Activated CD4-positive, CD25-positive, alpha-beta regulatory T cell treated with anti-CD3 and anti-CD28 coated beads, Interleukin-2, amount 50 U/mL, for 16 hours (primary cell): Measurements from ENCODE around the gene CASP7.
"Not testable (repeated sequence)": the region's sequence is repeated elsewhere in the genome, so short reads cannot be mapped to it uniquely, and the experiment has no call there.

Source experiments
- DNase-seq: peaks from one replicate; pipeline ENCODE4 v3.0.0-alpha.2; 2020; ENCODE audit warnings: low read depth, low spot score

The CASP7 gene

DNA sequence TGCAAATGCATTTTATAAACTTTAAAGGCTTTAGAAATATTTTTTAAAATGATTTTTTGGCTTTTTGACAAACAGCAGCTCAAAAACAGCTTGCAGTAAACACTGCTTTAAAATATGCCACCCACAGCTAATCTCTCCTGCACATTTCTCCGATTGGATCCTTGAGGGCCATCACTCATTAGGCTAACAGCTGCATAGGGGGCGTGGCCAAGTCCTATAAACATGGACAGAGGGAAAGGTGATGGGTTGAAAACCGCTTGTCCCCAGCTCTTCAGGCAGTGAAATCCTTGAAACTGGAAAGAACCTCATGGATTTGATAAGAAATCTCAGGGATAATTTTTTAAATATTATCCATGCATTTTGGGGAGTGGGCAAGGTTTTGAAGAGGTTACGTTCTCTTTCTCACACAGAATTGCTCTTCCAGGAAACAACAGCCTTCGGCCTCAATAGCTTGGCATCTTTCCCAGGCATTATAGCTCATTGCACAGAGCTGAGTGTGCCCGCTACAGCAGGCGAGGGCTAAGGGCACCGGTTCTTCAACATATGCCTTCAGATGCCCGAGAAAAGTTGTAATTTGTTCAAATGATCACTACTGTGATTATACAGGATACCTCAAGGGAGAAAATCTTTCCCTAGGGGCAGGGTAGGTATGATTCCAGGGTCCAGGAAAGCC is 73.4 kb downstream of the CASP7 start:
- no peak for DNase-seq

DNA sequence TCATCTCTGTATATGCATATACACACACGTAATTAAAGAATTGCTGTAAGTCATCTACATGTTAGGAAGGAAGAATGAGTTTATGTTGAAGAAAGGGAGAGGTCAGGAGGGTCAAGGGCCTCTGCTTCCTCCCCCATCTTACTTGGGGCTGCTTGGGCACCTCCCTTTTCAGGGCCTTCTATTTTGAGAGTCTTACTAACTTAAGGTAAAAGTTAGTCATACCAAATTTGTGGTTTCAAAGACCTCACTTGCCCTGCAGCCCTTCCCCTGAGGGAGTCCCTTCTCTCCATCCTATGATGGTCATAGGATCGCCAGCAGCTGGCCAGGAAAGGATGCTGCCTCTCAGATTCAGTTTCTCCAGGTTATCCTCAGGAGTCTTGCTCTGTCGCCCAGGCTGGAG is 74.4 kb downstream of the CASP7 start:
- DNase-seq: no peak

DNA sequence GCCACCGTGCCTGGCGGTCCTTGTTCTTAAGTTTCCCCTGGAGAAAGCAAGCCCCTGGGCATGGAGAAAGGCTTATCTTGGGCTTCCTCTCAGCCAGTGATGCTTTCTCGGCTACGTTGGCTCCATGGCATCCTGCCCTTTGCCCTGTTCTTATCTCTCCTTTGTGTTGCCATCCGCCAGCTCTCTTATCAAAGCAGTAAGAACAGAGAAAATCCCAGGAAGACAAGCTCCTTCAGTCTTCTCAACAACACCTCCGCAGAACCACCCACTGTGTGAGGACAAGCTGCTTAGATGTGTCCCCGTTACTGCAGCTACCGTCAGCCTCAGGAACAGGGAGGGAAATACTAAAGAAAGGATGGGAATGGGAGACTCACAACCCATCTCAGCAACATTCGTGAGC is 75.1 kb downstream of the CASP7 start:
- no peak for DNase-seq

DNA sequence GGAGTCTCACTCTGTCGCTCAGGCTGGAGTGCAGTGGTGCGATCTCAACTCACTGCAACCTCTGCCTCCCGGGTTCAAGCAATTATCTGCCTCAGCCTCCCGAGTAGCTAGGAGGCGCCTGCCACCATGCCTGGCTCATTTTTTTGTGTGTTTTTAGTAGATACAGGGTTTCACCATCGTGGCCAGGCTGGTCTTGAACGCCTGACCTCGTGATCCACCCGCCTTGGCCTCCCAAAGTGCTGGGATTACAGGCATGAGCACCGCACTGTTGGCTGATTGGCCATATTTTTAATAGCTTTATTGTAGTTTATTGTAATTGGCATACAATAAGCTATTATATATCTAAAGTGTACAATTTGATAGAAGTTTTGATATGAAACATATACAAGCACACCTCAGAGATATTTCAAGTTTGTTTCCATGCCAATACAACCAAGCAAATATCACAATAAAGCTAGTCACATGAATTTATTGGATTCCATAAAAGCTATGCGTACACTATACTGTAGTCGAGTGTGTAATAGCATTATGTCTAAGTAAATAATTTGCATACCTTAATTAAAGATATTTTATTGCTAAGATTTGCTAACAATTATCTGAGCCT is 77.3 kb downstream of the CASP7 start:
- no peak for DNase-seq

DNA sequence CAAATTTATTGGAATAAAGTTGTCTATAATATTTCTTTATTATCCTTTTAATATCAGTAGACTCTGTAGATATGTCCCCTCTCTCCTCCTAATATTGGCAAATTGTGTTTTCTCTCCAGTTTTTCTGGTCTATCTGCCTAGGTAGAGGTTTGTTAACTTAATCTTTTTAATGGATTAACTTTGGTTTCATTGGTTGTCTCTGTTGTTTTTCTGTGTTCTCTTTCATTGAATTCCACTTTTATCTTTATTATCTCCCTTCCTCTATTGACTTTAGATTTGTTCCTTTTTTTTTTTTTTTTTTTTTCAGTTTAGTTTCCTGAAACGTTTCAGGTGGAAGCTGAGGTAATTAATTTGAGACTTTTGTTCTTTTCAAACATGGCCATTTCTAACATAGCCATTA is 82.4 kb downstream of the CASP7 start:
- no peak for DNase-seq

DNA sequence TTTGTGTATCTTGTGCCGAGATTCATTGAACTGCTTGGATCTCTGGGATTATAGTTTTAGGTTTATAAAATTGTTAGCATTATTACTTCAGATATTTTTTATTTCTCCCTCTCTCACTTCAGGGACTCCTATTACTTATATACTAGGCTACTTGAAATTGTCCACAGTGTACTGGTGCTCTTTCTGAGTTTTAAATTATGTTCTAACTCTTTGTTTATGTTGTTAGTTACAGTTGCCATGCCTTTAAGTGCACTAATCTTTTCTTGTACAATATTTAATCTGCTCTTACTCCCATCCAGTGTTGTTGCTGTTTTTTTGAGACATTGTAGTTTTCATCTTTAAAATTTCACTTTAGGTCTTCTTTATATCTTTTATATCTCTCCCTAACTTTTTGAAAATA is 84.9 kb downstream of the CASP7 start:
- DNase-seq: no peak

DNA sequence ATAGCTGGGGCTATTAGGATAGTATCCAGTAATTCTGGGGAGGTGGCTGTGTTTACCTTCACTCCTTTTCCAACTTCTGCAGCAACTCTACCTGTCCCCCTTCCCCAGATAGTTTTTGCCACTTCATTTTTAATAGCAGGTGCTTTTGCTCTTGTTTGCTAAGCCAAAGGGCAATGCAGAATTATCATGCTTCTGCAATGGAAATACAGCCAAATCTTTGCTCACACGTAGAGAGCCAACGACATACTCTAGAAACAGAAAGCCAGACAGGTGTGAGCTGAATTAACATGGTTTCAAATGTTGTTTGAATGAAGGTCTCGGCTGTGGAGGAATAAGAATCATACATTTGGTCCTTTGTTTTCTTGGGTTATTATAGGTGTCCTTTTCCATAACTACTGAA is 86.2 kb downstream of the CASP7 start:
- DNase-seq: no peak

DNA sequence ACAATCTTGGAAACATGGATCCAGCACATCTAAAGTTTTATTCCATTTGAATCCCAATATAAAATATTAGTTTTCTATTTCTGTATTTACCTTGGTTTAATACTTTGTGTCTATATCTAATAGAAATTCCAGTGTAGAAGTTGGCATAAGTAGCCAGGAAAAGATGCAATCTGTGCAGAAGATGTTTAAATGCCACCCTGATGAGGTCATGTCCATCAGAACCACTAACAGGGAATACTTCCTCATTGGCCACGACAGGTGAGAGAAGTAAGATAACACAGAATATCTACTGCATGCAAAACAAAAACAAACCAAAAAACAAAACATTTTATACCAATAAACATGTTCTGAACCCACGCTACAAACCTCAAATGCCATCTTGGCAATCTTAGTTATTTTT is 87.5 kb downstream of the CASP7 start:
- DNase-seq: no peak

DNA sequence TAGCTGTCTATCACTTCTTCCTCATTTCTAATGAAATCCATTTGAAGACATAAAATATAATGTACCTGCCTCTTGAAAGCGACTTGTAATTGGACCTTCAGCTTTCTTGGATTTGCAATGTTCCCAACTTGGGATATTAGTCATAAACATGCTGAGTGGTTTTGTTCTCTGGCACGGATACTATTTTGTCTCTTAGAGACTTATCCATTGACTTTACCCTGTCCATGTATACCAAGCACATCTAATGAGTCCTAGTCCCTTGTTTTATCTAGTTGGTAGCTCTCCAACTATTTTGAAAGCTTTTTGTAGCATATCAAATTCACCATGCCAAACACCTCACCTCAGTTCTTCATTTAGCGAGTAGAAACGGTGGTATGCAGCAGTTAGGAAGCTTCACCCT is 90.6 kb downstream of the CASP7 start:
- DNase-seq: no peak

DNA sequence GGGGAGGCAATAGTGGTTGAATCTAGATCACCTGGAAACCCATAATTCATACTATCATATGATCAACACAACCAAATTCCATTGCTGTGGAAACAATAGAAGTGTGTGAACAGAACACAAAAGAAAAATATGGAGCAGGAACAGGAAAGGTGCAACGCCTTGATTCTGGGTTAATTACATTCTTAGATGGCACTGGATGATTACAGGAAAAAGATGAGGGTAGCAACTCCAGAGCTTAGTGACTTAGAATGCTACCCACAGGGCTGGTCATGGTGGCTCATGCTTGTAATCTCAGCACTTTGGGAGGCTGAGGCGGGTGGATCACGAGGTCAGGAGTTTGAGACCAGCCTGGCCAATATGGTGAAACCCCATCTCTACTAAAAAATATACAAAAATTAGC is 91.4 kb downstream of the CASP7 start:
- DNase-seq: not testable (repeated sequence)

DNA sequence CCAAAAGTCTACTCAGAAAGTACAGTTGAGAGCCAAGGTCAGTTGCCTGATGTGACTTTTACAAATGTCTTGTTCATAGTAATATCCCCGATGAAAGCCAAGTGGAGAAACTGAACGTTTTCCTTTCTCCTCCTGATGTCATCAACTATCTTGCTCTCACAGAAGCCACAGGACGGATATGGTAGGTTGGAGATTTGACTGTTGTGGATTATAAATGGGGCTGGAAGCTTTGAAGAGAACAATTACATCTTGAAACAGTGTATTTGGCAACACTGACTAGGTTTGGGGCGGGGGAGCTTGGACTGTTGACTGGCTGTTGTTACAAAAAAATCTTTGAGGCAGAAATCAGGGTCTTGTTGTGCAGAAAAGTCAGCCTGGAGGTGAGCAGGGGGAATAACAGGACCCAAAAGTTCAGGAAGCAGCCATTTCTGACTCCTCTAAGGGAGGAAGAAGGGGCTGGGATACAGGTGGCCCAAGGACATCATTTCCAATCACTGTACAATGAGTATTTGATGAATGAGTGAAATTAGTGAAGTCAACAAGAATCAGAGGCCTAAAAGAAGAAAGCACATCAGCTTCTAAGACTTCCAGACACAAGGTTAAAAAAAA is 96.1 kb downstream of the CASP7 start:
- no peak for DNase-seq

DNA sequence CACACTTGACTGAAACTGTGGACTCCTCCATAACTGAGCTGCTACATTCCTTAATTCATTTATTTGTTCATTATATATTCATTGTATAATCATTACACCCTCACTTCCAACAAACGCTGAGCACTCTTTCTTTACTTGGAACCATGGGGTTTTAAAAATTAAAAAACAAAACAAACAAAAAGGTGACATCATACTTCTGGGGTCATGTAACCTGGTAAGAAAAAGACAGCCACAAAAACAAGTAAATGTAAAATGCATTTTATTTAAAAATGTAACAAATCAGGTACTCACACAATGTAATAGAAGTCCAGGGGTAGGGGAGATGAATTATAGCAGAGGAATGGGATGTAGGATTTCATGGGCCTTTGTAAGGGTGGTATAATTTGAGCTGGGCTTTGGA is 96.8 kb downstream of the CASP7 start:
- DNase-seq: no peak
